ENCODE results near the gene GALNT2. TPM values are rescaled to one million over a fixed set of nuclear protein-coding genes. Genes with fewer than 3 reads are reported as not detected.

Gene GALNT2
- total and polyA plus RNA-seq, 2 experiments from 2014 or later: 17.8 to 48.3 TPM

- TF ChIP-seq STAT1 (IDR thresholded peaks at IDR 0.05; ENCODE audit: unreplicated experiment) (no peak), EZH2phosphoT487 (IDR thresholded peaks at IDR 0.05; ENCODE audit: unreplicated experiment) (no peak)
- TF ChIP-seq, protein P1, sequence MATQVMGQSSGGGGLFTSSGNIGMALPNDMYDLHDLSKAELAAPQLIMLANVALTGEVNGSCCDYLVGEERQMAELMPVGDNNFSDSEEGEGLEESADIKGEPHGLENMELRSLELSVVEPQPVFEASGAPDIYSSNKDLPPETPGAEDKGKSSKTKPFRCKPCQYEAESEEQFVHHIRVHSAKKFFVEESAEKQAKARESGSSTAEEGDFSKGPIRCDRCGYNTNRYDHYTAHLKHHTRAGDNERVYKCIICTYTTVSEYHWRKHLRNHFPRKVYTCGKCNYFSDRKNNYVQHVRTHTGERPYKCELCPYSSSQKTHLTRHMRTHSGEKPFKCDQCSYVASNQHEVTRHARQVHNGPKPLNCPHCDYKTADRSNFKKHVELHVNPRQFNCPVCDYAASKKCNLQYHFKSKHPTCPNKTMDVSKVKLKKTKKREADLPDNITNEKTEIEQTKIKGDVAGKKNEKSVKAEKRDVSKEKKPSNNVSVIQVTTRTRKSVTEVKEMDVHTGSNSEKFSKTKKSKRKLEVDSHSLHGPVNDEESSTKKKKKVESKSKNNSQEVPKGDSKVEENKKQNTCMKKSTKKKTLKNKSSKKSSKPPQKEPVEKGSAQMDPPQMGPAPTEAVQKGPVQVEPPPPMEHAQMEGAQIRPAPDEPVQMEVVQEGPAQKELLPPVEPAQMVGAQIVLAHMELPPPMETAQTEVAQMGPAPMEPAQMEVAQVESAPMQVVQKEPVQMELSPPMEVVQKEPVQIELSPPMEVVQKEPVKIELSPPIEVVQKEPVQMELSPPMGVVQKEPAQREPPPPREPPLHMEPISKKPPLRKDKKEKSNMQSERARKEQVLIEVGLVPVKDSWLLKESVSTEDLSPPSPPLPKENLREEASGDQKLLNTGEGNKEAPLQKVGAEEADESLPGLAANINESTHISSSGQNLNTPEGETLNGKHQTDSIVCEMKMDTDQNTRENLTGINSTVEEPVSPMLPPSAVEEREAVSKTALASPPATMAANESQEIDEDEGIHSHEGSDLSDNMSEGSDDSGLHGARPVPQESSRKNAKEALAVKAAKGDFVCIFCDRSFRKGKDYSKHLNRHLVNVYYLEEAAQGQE (IDR thresholded peaks at IDR 0.05; ENCODE audit: unreplicated experiment): no peak
Measured at GRCh38 chr1:230313453-230314141, 246.6 kb downstream of the GALNT2 start (continued).

- Mint-ChIP-seq H3K27me3 (ENCODE audit: insufficient read depth, low read depth, poor library complexity) (peaks cover 7% of the 10 kb centered on the region), H3K27ac (no peak overlapping the region), H3K9me3 (no peaks in the 10 kb centered on the region; the same call in 2 of the 3 replicates), H3K36me3 (ENCODE audit: low read depth) (no peaks in the 10 kb centered on the region), H3K4me3 (no peak overlapping the region), H3K4me1 (peaks cover 4% of the 10 kb centered on the region; the same call in 1 of the 3 replicates)
- H3K4me2 ChIP-seq: no peak overlapping the region
- no peaks in the 10 kb centered on the region for H3K79me2 ChIP-seq (replicated peaks; ENCODE audit: insufficient read depth)
- no peaks in the 10 kb centered on the region for H3F3A ChIP-seq (replicated peaks; ENCODE audit: low read depth)
- H2AFZ ChIP-seq: no peak overlapping the region
- no peaks in the 10 kb centered on the region for H3K4me1 ChIP-seq (ENCODE audit: insufficient read depth)
- DNase-seq (ENCODE audit: low spot score): no peak
- no peaks in the 10 kb centered on the region for H3K27me3 ChIP-seq (ENCODE audit: insufficient read depth)
- H3K27ac ChIP-seq (ENCODE audit: low read depth): no peak overlapping the region
- H3K36me3 ChIP-seq (ENCODE audit: insufficient read depth): no peaks in the 10 kb centered on the region
- no peak for ATAC-seq
- no peaks in the 10 kb centered on the region for H3K9me2 ChIP-seq (ENCODE audit: insufficient read depth)
- H4K20me1 ChIP-seq (replicated peaks; ENCODE audit: insufficient read depth): no peaks in the 10 kb centered on the region
- H3K4me3 ChIP-seq: no peak overlapping the region
- TF ChIP-seq, protein P2, sequence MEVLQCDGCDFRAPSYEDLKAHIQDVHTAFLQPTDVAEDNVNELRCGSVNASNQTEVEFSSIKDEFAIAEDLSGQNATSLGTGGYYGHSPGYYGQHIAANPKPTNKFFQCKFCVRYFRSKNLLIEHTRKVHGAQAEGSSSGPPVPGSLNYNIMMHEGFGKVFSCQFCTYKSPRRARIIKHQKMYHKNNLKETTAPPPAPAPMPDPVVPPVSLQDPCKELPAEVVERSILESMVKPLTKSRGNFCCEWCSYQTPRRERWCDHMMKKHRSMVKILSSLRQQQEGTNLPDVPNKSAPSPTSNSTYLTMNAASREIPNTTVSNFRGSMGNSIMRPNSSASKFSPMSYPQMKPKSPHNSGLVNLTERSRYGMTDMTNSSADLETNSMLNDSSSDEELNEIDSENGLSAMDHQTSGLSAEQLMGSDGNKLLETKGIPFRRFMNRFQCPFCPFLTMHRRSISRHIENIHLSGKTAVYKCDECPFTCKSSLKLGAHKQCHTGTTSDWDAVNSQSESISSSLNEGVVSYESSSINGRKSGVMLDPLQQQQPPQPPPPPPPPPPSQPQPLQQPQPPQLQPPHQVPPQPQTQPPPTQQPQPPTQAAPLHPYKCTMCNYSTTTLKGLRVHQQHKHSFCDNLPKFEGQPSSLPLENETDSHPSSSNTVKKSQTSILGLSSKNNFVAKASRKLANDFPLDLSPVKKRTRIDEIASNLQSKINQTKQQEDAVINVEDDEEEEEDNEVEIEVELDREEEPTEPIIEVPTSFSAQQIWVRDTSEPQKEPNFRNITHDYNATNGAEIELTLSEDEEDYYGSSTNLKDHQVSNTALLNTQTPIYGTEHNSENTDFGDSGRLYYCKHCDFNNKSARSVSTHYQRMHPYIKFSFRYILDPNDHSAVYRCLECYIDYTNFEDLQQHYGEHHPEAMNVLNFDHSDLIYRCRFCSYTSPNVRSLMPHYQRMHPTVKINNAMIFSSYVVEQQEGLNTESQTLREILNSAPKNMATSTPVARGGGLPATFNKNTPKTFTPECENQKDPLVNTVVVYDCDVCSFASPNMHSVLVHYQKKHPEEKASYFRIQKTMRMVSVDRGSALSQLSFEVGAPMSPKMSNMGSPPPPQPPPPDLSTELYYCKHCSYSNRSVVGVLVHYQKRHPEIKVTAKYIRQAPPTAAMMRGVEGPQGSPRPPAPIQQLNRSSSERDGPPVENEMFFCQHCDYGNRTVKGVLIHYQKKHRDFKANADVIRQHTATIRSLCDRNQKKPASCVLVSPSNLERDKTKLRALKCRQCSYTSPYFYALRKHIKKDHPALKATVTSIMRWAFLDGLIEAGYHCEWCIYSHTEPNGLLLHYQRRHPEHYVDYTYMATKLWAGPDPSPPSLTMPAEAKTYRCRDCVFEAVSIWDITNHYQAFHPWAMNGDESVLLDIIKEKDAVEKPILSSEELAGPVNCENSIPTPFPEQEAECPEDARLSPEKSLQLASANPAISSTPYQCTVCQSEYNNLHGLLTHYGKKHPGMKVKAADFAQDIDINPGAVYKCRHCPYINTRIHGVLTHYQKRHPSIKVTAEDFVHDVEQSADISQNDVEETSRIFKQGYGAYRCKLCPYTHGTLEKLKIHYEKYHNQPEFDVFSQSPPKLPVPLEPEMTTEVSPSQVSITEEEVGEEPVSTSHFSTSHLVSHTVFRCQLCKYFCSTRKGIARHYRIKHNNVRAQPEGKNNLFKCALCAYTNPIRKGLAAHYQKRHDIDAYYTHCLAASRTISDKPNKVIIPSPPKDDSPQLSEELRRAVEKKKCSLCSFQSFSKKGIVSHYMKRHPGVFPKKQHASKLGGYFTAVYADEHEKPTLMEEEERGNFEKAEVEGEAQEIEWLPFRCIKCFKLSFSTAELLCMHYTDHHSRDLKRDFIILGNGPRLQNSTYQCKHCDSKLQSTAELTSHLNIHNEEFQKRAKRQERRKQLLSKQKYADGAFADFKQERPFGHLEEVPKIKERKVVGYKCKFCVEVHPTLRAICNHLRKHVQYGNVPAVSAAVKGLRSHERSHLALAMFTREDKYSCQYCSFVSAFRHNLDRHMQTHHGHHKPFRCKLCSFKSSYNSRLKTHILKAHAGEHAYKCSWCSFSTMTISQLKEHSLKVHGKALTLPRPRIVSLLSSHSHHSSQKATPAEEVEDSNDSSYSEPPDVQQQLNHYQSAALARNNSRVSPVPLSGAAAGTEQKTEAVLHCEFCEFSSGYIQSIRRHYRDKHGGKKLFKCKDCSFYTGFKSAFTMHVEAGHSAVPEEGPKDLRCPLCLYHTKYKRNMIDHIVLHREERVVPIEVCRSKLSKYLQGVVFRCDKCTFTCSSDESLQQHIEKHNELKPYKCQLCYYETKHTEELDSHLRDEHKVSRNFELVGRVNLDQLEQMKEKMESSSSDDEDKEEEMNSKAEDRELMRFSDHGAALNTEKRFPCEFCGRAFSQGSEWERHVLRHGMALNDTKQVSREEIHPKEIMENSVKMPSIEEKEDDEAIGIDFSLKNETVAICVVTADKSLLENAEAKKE (CRISPR knock-in tag; IDR thresholded peaks at IDR 0.05): no peak
- TF ChIP-seq, protein P1 (IDR thresholded peaks at IDR 0.05; ENCODE audit: unreplicated experiment): no peak
- TF ChIP-seq STAT1 (IDR thresholded peaks at IDR 0.05; ENCODE audit: unreplicated experiment) (no peak), EZH2phosphoT487 (IDR thresholded peaks at IDR 0.05; ENCODE audit: unreplicated experiment) (no peak), EZH2 (IDR thresholded peaks at IDR 0.05; ENCODE audit: low read depth, unreplicated experiment) (no peak), NANOG (IDR thresholded peaks at IDR 0.05; ENCODE audit: borderline replicate concordance) (no peak), ZNF331 (CRISPR knock-in tag; IDR thresholded peaks at IDR 0.05; ENCODE audit: low read depth) (no peak)
- TF ChIP-seq, protein P3, sequence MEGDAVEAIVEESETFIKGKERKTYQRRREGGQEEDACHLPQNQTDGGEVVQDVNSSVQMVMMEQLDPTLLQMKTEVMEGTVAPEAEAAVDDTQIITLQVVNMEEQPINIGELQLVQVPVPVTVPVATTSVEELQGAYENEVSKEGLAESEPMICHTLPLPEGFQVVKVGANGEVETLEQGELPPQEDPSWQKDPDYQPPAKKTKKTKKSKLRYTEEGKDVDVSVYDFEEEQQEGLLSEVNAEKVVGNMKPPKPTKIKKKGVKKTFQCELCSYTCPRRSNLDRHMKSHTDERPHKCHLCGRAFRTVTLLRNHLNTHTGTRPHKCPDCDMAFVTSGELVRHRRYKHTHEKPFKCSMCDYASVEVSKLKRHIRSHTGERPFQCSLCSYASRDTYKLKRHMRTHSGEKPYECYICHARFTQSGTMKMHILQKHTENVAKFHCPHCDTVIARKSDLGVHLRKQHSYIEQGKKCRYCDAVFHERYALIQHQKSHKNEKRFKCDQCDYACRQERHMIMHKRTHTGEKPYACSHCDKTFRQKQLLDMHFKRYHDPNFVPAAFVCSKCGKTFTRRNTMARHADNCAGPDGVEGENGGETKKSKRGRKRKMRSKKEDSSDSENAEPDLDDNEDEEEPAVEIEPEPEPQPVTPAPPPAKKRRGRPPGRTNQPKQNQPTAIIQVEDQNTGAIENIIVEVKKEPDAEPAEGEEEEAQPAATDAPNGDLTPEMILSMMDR (conservative IDR thresholded peaks at IDR 0.05; ENCODE audit: low read depth in 2 of 2): no peak
Measured at GRCh38 chr1:230314142-230314470, 247.1 kb downstream of the GALNT2 start.

Data from GM23338 (cell line).